ENCODE results near the gene SKP2.

GRCh38 chr5:36178524-36178890 is 26.6 kb downstream of the SKP2 start:
- TF ChIP-seq, protein P1, sequence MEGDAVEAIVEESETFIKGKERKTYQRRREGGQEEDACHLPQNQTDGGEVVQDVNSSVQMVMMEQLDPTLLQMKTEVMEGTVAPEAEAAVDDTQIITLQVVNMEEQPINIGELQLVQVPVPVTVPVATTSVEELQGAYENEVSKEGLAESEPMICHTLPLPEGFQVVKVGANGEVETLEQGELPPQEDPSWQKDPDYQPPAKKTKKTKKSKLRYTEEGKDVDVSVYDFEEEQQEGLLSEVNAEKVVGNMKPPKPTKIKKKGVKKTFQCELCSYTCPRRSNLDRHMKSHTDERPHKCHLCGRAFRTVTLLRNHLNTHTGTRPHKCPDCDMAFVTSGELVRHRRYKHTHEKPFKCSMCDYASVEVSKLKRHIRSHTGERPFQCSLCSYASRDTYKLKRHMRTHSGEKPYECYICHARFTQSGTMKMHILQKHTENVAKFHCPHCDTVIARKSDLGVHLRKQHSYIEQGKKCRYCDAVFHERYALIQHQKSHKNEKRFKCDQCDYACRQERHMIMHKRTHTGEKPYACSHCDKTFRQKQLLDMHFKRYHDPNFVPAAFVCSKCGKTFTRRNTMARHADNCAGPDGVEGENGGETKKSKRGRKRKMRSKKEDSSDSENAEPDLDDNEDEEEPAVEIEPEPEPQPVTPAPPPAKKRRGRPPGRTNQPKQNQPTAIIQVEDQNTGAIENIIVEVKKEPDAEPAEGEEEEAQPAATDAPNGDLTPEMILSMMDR (IDR thresholded peaks at IDR 0.05; ENCODE audit: low read depth, low read length): no peak
- TF ChIP-seq, protein P2, sequence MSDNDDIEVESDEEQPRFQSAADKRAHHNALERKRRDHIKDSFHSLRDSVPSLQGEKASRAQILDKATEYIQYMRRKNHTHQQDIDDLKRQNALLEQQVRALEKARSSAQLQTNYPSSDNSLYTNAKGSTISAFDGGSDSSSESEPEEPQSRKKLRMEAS (IDR thresholded peaks at IDR 0.05; ENCODE audit: low read depth, low read length): no peak
- TF ChIP-seq MYC (IDR thresholded peaks at IDR 0.05; ENCODE audit: low read depth, low read length): no peak
- TF ChIP-seq POLR2A (IDR thresholded peaks at IDR 0.05; ENCODE audit: extremely low read depth, insufficient read length): no peak
